H1 (cell line): ENCODE results near the gene ECD. TPM values are rescaled to one million over a fixed set of nuclear protein-coding genes. Genes with fewer than 3 reads are reported as not detected.

Experiments used
- CHD1 ChIP-seq: IDR thresholded peaks from 2 replicates; pipeline ENCODE4 v1.6.1; 2012; ENCODE audit warnings: low read depth, low read length, improper control_type of control experiment
- SIRT6 ChIP-seq: IDR thresholded peaks from one replicate; pipeline ENCODE4 v1.7.1; 2012; ENCODE audit warnings: low read length, inconsistent platforms
- SP1 ChIP-seq: IDR thresholded peaks from 2 replicates; pipeline ENCODE4 v1.6.1; 2011; ENCODE audit warnings: low read depth, low read length
- polyA plus RNA-seq, 7 experiments: library from polyadenylated mRNA; depleted of rRNA in 3 of 7; stranded (reverse) in 5 of 7; unstranded in 2 of 7; fragments of >200 nt in 5 of 7; fragments of 200-250 nt in 2 of 7; gene quantifications; 1 replicate in 5 of 7; 2 replicates in 1 of 7; 4 replicates in 1 of 7; pipeline versions ENCODE4 v1.2.1 to v1.2.3, GENCODE V29; 2011 to 2013; ENCODE audit warnings: missing spikeins in 2 of 7, mixed read lengths in 2 of 7
- small RNA-seq: library from polyadenylated mRNA; stranded (forward); fragments of <200 nt; extraction: miRNeasy Mini kit (QIAGEN cat#:217004); gene quantifications from one replicate; pipeline ENCODE3, GENCODE V24; 2013; ENCODE audit not compliant: insufficient read depth
- total RNA-seq: library from RNA; stranded (reverse); fragmentation: NEBNext Ultra II Directional; extraction: Animal tissue kit (Norgen Biotek cat#: 25700); gene quantifications from 2 replicates; pipeline ENCODE4 v1.2.1, GENCODE V29; 2021

ECD gene
- total and polyA plus RNA-seq, 2 of the 8 experiments (the other 6 are each of a cell fraction or from before 2014, with no cell fraction given) = 27.1 to 38.0 TPM

DNA sequence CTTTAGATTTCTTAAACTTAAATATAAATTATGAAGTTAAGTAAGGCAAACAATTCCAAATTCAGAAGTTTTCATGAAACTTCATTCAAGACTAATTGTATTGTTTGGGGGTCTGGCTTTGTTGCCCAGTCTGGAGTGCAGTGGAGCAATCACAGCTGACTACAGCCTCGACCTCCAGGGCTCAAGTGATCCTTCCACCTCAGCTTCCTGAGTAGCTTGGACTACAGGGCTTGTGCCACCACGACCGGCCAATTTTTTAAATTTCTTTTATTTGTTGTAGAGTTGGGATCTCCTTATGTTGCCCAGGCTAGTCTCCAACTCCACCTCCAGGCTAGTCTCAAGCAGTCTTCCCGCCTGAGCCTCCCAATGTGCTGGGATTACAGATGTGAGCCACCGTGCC lies 83.6 kb downstream of the ECD start (continued):
- TF ChIP-seq SP1 = no peak
- TF ChIP-seq CHD1 = no peak
- TF ChIP-seq SIRT6 = no peak

Small RNA genes lying within 50 kb of the gene (small RNA-seq; reads per million reads assigned to genes)
- gene RF00019 = not detected
- gene SNORA11F = 0.51 reads per million

Other genes with a start within 250 kb of the ECD start
- not detected in 2 replicates for gene PLA2G12B, start 213.2 kb downstream of the ECD start, total RNA-seq
- not detected in 2 replicates for gene PLA2G12B, start 213.2 kb downstream of the ECD start, polyA plus RNA-seq (2011; rRNA removed)
- gene P4HA1, start 71.1 kb downstream of the ECD start, total RNA-seq = 25.3 and 25.7 TPM in 2 replicates
- gene P4HA1, start 71.1 kb downstream of the ECD start, polyA plus RNA-seq (2011; rRNA removed) = 6.7 and 12.0 TPM in 2 replicates
- gene NUDT13, start 57.6 kb downstream of the ECD start, total RNA-seq = 1.5 and 1.9 TPM in 2 replicates
- 0.83 and 1.9 TPM in 2 replicates for gene NUDT13, start 57.6 kb downstream of the ECD start, polyA plus RNA-seq (2011; rRNA removed)
- 16.8 TPM in 2 replicates for gene FAM149B1, start 111 bp upstream of the ECD start, total RNA-seq
- 20.3 and 21.9 TPM in 2 replicates for gene FAM149B1, start 111 bp upstream of the ECD start, polyA plus RNA-seq (2011; rRNA removed)
- 29.2 and 32.2 TPM in 2 replicates for gene DNAJC9, start 79.2 kb upstream of the ECD start, total RNA-seq
- gene DNAJC9, start 79.2 kb upstream of the ECD start, polyA plus RNA-seq (2011; rRNA removed) = 22.9 and 26.0 TPM in 2 replicates
- 125 TPM in 2 replicates for gene MRPS16, start 84.6 kb upstream of the ECD start, total RNA-seq
- gene MRPS16, start 84.6 kb upstream of the ECD start, polyA plus RNA-seq (2011; rRNA removed) = 203 and 213 TPM in 2 replicates
- 0.27 and 0.30 TPM in 2 replicates for gene CFAP70, start 190.9 kb upstream of the ECD start, total RNA-seq
- 0.09 and 0.21 TPM in 2 replicates for gene CFAP70, start 190.9 kb upstream of the ECD start, polyA plus RNA-seq (2011; rRNA removed)
- 59.9 and 63.6 TPM in 2 replicates for gene ANXA7, start 246.1 kb upstream of the ECD start, total RNA-seq
- gene ANXA7, start 246.1 kb upstream of the ECD start, polyA plus RNA-seq (2011; rRNA removed) = 37.1 and 39.8 TPM in 2 replicates